Measurements from ENCODE around the gene SAA4.

GRCh38 chr11:18230859-18231258, 5.7 kb downstream of the SAA4 start:
- TF ChIP-seq CBFB (CRISPR knock-in tag; IDR thresholded peaks at IDR 0.05; ENCODE audit: low read depth) = no peak
- TF ChIP-seq CTCF (IDR thresholded peaks at IDR 0.05) = no peak
- no peak for TF ChIP-seq TCF7 (CRISPR knock-in tag; IDR thresholded peaks at IDR 0.05; ENCODE audit: low read depth)
- TF ChIP-seq USF2 (CRISPR knock-in tag; IDR thresholded peaks at IDR 0.05) = no peak
- TF ChIP-seq ARID4B (CRISPR knock-in tag; IDR thresholded peaks at IDR 0.05; ENCODE audit: borderline replicate concordance) = no peak
- TF ChIP-seq MYBL2 (CRISPR knock-in tag; IDR thresholded peaks at IDR 0.05) = no peak
- no peak for TF ChIP-seq USF1 (CRISPR knock-in tag; IDR thresholded peaks at IDR 0.05)
- TF ChIP-seq MAX (CRISPR knock-in tag; IDR thresholded peaks at IDR 0.05) = no peak
- no peak for TF ChIP-seq MLX (CRISPR knock-in tag; IDR thresholded peaks at IDR 0.05)
